DMS53 (cell line): ENCODE data around the gene SRBD1.

Source experiments
- DNase-seq: peaks from one replicate; lab custom pipeline; 2025; lab: John Stamatoyannopoulos, UW

The SRBD1 gene

DNA sequence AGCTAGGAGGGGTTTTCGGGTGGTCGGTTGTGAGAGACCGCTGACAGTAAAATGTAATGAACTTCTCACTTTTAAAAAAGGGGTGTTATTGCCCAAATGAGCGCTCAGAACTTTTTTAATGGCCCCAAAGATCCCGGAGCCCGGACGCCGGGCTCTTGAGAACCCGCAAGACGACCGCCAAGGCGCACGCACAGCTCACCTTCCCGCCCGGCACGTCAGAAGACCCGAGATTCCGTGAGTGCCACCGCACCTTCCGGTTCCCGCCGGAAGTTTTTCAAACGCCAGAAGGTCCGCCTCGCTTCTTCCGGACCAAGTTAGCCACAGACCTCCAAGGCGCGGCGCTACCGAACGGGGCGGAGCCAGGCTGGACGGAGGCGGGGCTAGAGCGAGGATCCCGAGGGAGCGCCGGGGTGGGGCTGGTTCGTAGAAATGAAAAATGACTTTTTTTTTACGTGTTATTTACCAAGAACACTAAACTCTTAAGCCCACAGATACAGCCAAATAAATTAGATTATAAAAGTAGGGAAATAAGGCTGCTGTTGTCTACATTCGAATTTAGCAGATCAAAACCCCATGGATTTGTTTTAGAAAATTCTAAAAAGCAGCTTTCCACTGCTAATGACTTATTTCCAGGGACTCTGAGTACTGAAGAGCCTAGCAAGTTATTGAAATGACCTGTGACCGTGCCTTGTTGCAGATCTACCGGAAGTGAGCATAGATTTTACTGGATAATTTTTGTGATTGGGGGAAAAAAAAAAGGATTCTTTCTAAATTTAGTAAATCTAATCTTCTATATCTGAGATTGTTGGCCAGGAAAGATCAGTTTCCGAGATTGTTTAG is at the start of gene SRBD1:
Gene SRBD1 (minus strand): TSS at position 248 of the 840 bp plus-strand sequence. CDS start 5,826 bp downstream, outside the sequence.
- peak; percentile 98 for DNase-seq

DNA sequence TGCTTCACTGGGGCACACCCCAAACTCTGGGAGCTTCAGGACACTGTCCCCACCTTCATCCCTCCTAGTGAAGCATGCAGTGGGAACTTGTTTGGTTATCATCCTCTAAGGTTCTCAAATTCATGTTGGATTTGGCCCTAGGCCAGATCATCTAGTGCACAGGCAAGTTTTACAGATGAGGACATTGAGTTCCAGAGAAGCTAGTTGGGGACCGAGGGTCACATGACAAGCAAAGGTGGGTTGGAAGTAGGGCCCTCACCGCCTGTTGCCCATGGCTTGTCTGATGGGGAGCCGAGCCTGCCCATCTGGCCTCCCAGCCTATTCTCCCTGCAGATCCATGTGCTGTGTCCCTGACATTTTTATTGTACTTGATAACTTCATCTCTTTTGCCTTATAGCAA is 43.2 kb upstream of the SRBD1 start:
- peak; percentile 14 for DNase-seq

GRCh38 chr2:45653122-45653913 is 42.3 kb upstream of the SRBD1 start:
- DNase-seq, result no peak

DNA sequence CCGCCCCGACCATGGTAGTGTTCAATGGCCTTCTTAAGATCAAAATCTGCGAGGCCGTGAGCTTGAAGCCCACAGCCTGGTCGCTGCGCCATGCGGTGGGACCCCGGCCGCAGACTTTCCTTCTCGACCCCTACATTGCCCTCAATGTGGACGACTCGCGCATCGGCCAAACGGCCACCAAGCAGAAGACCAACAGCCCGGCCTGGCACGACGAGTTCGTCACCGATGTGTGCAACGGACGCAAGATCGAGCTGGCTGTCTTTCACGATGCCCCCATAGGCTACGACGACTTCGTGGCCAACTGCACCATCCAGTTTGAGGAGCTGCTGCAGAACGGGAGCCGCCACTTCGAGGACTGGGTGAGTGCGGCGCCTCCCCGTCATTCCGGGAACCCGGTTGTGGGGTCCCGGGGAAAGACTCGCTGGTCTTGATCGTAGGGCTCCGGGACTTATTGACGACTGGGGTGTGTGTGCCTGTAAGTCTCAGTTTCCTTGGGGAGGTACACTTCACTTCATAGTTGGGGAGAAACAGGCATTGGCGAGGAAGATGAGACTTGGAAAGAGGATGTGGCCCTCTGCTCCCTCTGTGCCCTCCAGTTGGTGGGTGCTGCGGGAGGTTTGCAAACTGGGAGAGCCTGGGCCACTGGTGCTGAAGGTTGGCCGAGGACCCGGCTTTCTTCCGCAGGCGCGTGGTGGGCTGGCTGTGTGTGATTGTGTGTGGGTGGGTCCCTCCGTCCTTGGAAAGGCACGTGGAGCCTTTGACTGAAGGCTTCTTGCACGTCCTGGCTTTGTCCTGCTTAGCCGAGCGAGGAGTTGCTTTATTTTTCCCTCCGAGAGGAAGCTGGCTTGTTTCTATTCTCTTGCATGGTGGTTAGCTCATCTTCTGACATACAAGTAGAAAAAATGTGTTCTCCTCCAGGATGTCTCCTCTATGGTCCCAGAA is 41.3 kb upstream of the SRBD1 start:
- DNase-seq, result peak; percentile 50

GRCh38 chr2:45651415-45652089 is 40.5 kb upstream of the SRBD1 start, which contains the start of gene PRKCE:
PRKCE (plus strand) TSS chr2:45651675.
- peak; percentile 79 for DNase-seq

GRCh38 chr2:45650851-45651414 is 39.9 kb upstream of the SRBD1 start:
- peak; percentile 94 for DNase-seq

DNA sequence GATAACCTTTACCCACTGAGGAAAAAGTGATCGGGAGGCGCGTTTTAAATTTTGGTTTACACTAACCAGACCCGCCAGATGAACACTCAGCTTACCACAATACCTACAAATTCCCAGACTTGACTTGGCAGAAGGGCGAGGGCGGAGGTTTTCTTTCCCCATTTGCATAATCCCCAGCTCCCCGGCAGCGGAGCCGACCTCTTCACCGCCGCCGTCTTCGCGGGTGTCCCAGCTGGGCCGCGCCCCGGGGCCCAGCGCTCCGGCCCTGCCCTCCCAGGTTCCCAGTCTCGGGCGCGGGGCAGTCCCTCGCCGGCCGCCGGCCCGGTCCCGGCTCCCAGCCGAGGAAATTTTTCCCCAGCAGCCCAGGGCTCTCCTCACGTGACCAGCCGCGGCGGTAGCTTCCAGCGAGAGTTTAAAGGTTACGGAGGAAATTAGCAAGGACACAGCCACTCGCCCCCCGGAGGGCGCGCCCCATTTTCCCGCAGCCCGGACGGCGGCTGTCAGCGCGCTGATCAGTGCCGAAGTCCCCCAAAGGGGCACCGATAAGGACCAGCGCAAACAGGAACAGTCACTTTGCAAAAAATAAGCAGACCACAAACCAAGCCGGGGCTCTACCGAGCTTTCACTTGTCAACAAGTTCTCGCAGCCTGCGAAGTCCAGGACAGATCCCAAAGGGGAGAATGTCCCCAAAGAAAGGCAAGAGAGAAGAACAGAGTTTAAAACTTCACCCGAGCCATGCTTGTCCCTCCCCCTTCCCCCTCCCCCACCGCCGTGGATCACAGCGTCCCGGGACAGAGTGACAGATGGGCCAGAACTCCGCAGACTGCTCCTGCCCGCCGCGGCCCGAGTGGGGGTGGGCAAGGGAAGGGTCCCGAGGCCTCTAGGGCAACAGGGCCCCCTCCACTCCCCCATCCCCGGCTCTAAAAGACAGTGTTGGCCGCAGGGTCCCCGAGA is 39.1 kb upstream of the SRBD1 start:
- DNase-seq, result peak; percentile 72

DNA sequence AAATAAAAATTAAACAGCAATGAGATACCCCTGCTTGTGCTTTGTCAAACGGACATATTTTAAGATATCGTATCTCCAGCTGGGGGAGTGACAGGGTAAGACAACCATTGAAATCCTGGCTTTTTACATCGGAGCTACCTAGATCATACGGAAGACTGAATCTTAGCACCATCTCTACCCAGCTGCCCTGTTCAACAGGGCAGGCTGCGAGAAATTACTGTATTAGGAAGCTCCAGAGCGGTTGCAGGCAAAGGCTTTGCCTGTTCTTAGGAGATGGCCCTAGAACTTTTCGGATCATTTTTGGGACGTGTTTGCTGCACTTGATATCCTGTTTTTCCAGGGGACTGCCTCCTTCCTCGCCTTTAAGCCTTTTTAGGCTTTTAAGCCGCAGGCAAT is 38.4 kb upstream of the SRBD1 start:
- peak; percentile 23 for DNase-seq

DNA sequence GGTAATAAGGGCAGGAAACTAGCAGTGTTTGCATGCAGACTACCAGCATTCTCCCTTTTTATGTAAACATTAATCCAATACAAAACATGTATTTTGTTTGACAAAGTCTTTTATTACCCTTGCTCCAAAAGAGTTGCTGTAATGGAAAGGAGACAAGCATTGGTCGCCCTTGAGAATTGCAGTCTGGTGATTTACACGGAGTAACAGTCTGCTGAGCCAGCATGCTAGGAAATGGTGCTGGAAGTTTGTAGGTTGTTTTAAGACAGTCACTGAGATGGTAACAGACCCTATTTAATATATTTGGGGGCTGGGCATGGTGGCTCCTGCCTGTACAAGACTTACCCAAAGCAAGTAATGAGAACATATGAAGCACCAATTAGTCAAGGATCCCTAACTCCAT is 37.6 kb upstream of the SRBD1 start:
- DNase-seq, result no peak

DNA sequence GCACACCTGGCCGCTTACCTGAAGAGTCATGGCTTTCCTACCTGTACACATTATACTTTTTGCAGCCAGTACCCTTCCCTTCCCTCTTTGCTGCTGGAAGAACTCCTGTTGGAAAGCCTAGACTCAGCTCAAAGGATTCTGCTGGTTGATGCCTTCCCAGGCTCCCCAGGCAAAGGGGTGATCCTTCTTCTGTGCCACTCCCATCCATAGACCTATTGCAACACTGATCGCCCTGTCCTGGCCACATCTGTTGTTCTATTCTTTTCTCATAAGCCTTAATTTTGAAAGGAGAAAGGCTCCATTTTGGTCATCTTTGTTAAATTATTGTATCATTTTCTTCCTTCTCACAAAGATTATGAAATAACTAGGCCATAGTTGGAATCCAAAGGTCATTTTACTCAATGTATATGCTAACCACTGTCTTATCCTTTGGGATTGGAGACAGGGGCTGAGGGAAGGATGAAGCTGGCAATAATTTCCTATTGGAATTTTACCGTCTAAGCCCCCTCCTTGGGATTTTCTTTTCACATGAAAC is 37.0 kb upstream of the SRBD1 start:
- no peak for DNase-seq

GRCh38 chr2:45647356-45647755 is 36.3 kb upstream of the SRBD1 start:
- DNase-seq, result no peak

GRCh38 chr2:45646289-45646688 is 35.2 kb upstream of the SRBD1 start:
- DNase-seq, result no peak

DNA sequence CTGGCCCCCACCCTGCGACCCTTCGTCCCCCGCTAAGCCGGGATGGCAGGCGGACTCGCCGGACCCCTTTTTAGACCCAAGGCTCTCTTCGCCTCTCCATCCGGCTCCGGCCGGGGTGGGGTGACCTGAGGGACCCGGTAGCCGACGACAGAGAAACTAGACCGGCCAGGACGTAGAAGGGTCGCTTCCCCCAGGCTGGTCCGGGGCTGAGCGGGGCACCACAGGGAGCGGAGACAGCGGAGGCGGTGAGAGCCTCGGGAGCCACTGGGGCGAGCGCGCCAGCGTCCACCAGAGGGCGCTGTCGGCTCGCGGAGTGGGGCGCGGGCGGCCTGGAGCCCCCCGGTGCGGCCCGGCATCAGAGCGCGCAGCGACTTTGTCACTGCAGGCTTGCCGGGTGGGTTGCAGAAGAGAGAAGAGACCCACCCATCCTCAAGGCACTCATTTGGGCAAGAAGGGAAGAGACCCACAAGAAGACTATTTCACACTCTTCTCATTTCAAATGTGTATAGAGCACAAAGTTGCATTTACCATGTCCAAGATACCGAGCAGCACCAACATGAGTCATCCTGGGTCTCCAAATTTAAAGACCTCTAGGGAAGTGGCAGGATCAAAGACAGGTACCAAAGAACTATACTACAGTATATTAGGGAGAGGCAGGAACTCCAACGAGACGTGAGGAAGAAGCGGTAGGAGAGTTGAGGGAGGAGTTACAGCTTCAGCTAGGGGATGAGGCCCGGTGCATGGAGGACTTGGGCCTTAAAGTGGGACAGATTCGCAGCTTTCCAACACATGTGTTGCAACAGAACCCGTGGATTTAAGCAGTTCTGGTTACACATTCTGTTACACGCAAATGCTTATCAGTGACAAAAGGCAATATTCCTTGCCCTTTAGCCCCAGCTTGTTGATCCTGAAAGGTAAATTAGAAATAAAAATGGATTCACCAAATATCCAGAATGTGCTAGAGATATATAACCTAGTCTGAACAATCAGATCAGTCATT is 32.8 kb upstream of the SRBD1 start:
- DNase-seq, result peak; percentile 80

- DNase-seq, result peak; percentile 57
These were observed 32.0 kb upstream of the SRBD1 start for GRCh38 chr2:45643095-45643494.

GRCh38 chr2:45640576-45640975 is 29.5 kb upstream of the SRBD1 start:
- DNase-seq, result no peak

- DNase-seq, result no peak
These were observed 26.4 kb upstream of the SRBD1 start for GRCh38 chr2:45637440-45637839.

DNA sequence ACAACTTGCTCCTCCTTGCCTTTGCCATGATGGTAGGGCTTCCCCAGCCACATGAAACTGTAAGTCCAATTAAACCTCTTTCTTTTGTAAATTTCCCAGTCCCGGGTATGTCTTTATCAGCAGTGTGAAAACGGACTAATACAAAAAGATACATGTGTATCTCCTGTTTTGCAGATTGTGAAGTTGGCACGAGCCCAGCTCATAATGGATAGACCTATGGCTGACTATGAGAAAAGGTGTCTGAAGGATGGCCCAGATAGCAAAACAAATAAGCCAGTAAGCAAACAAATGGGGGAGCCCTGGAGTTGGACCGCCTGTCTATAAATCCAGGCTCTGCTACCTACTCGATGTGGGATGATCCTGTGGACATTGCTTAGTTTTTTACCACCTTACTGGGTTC is 24.9 kb upstream of the SRBD1 start:
- DNase-seq, result peak; percentile 11

DNA sequence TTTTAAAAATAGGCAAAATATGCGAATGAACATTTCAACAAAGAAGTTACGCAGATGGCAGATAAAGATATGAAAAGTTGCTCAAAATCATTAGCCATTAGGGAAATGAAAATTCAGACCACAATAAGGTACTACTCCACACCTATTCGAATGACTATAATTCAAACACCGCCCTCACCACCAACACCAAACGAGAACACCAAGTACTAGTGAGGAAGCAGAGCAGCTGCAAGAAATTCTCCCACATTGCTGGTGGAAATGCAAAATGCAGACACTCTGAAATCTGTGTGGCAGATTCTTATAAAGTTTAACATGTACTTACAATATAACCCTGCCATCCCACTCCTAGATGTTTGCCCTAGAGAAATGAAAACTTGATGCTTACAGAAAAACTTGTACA is 23.2 kb upstream of the SRBD1 start:
- no peak for DNase-seq
